ENCODE results near the gene CCNG1. TPM values are rescaled to one million over a fixed set of nuclear protein-coding genes. Genes with fewer than 3 reads are reported as not detected.
"Not testable (repeated sequence)": the region's sequence is repeated elsewhere in the genome, so short reads cannot be mapped to it uniquely, and the experiment has no call there.

The CCNG1 gene
- total RNA-seq, 1 donor from 2014 or later, result 250 TPM

GRCh38 chr5:163448491-163448890, 11.1 kb downstream of the CCNG1 start:
- no peak overlapping the region for H3K27ac Mint-ChIP-seq
- DNase-seq (ENCODE audit: low spot score, unreplicated experiment), result no peak
- H3K4me1 Mint-ChIP-seq (ENCODE audit: low read depth), result no peaks in the 10 kb centered on the region
- peaks cover 49% of the 10 kb centered on the region for H3K36me3 Mint-ChIP-seq (ENCODE audit: insufficient read depth)
- TF ChIP-seq CTCF (IDR thresholded peaks at IDR 0.05; ENCODE audit: unreplicated experiment), result no peak
- H3K27me3 Mint-ChIP-seq, result no peaks in the 10 kb centered on the region
- peaks cover 10% of the 10 kb centered on the region for H3K9me3 Mint-ChIP-seq (ENCODE audit: low read depth)
- H3K4me3 Mint-ChIP-seq (ENCODE audit: low read depth), result no peak overlapping the region

DNA sequence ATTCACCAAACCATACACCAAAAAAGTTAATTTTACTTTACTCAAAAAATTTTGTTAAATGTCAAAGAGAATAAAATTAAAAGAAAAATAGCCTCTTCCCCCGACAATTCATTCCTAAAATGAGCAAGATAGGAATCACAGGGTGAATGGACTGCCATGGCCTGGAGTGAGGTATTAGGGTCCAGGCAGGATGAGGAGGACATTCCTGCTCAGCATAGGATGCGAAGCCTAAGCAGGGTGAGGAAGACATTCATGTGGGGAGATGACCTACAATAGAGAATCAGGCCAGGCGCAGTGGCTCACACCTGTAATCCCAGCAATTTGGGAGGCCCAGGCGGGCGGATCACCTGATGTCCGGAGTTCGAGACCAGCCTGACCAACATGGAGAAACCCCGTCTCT, 14.1 kb downstream of the CCNG1 start:
- H3K27ac Mint-ChIP-seq, result peak overlapping the region; percentile 45
- H3K4me3 Mint-ChIP-seq (ENCODE audit: low read depth), result no peak overlapping the region
- peaks cover 58% of the 10 kb centered on the region for H3K36me3 Mint-ChIP-seq (ENCODE audit: insufficient read depth)
- no peaks in the 10 kb centered on the region for H3K4me1 Mint-ChIP-seq (ENCODE audit: low read depth)
- no peak for TF ChIP-seq CTCF (IDR thresholded peaks at IDR 0.05; ENCODE audit: unreplicated experiment)
- H3K27me3 Mint-ChIP-seq, result no peaks in the 10 kb centered on the region
- peaks cover 10% of the 10 kb centered on the region for H3K9me3 Mint-ChIP-seq (ENCODE audit: low read depth)
- DNase-seq (ENCODE audit: low spot score, unreplicated experiment), result no peak

DNA sequence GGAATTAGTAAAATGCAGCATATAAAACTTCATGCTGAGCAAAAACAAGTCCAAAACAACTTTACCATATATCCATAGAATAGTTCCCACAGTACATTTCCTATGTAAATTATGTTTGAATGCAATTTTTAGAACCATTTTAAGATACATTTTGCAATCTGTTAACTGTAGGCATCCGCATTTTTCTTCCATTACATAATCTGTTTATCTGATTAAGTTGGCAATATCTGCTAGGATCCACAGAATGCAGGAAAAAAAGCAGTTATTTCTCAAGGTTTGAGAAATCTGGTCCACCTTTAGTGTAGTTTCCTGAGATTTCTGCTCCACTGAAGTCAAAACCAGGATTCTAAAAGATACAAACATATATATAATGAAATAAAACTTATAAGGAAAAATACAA, 16.3 kb downstream of the CCNG1 start:
- no peaks in the 10 kb centered on the region for H3K27me3 Mint-ChIP-seq
- no peak for DNase-seq (ENCODE audit: low spot score, unreplicated experiment)
- peaks cover 38% of the 10 kb centered on the region for H3K36me3 Mint-ChIP-seq (ENCODE audit: insufficient read depth)
- peaks cover 2% of the 10 kb centered on the region for H3K4me1 Mint-ChIP-seq (ENCODE audit: low read depth)
- no peak overlapping the region for H3K27ac Mint-ChIP-seq
- no peak for TF ChIP-seq CTCF (IDR thresholded peaks at IDR 0.05; ENCODE audit: unreplicated experiment)
- H3K4me3 Mint-ChIP-seq (ENCODE audit: low read depth), result no peak overlapping the region
- peaks cover 3% of the 10 kb centered on the region for H3K9me3 Mint-ChIP-seq (ENCODE audit: low read depth)

DNA sequence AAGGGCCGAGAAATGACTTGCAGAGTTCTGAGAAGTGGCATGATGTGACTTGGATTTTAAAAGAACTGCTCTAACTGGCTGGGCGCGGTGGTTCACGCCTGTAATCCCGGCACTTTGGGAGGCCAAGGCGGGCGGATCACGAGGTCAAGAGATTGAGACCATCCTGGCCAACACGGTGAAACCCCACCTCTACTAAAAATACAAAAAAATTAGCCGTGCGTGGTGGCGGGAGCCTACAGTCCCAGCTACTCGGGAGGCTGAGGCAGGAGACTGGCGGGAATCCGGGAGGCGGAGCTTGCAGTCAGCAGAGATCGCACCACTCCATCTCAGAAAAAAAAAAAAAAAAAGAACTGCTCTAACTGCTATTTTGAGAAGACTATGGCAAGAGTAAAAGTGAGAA, 18.0 kb downstream of the CCNG1 start:
- H3K4me3 Mint-ChIP-seq (ENCODE audit: low read depth); DNase-seq (ENCODE audit: low spot score, unreplicated experiment); H3K27ac Mint-ChIP-seq; H3K4me1 Mint-ChIP-seq (ENCODE audit: low read depth); H3K9me3 Mint-ChIP-seq (ENCODE audit: low read depth); H3K27me3 Mint-ChIP-seq: not testable (repeated sequence)
- peaks cover 28% of the 10 kb centered on the region for H3K36me3 Mint-ChIP-seq (ENCODE audit: insufficient read depth)

- peaks cover 9% of the 10 kb centered on the region for H3K4me1 Mint-ChIP-seq (ENCODE audit: low read depth)
- H3K9me3 Mint-ChIP-seq (ENCODE audit: low read depth), result no peaks in the 10 kb centered on the region
- peaks cover 25% of the 10 kb centered on the region for H3K36me3 Mint-ChIP-seq (ENCODE audit: insufficient read depth)
- no peak for TF ChIP-seq CTCF (IDR thresholded peaks at IDR 0.05; ENCODE audit: unreplicated experiment)
- no peaks in the 10 kb centered on the region for H3K27me3 Mint-ChIP-seq
- no peak overlapping the region for H3K4me3 Mint-ChIP-seq (ENCODE audit: low read depth)
- no peak for DNase-seq (ENCODE audit: low spot score, unreplicated experiment)
- no peak overlapping the region for H3K27ac Mint-ChIP-seq
These were observed 18.7 kb downstream of the CCNG1 start for GRCh38 chr5:163456029-163456589.

- TF ChIP-seq CTCF (IDR thresholded peaks at IDR 0.05; ENCODE audit: unreplicated experiment), result no peak
- Mint-ChIP-seq H3K27ac (no peak overlapping the region), H3K9me3 (ENCODE audit: low read depth) (no peaks in the 10 kb centered on the region), H3K27me3 (no peaks in the 10 kb centered on the region), H3K36me3 (ENCODE audit: insufficient read depth) (peaks cover 24% of the 10 kb centered on the region), H3K4me3 (ENCODE audit: low read depth) (no peak overlapping the region), H3K4me1 (ENCODE audit: low read depth) (peaks cover 12% of the 10 kb centered on the region)
- no peak for DNase-seq (ENCODE audit: low spot score, unreplicated experiment)
These were observed 19.4 kb downstream of the CCNG1 start for GRCh38 chr5:163456840-163457239.
